Stomach (tissue), 9 donors: Measurements from ENCODE around the gene NR4A1. TPM values are rescaled to one million over a fixed set of nuclear protein-coding genes. Genes with fewer than 3 reads are reported as not detected.
A peak's percentile ranks its signal among the peaks of the same experiment; 100 is the strongest.

Experiments
- DNase-seq, 2 donors: peaks; one replicate each; pipeline versions ENCODE4 v3.0.0 to v3.0.0-alpha.2; 2013 to 2019
- H3K27ac ChIP-seq, 5 donors: fragments of 200-600 bp in 4 of 5; sonication (generic) in 4 of 5; one replicate each; pipeline ENCODE4 v1.5.1; 2013 to 2019; ENCODE audit warnings: mild to moderate bottlenecking in 1 of 5, moderate library complexity in 1 of 5
- H3K27me3 ChIP-seq, 3 donors: fragments of 200-600 bp; sonication (generic); one replicate each; pipeline ENCODE4 v1.5.1; 2017 to 2019; ENCODE audit warnings: mixed run types in 1 of 3
- H3K36me3 ChIP-seq, 4 donors: fragments of 200-600 bp; sonication (generic); 1 replicate in 3 of 4; 2 replicates in 1 of 4; pipeline ENCODE4 v1.5.1; 2016 to 2019
- H3K4me1 ChIP-seq, 4 donors: fragments of 200-600 bp; sonication (generic); one replicate each; pipeline ENCODE4 v1.5.1; 2016 to 2019
- H3K4me3 ChIP-seq, 4 donors: fragments of 200-600 bp; sonication (generic) in 3 of 4; one replicate each; pipeline ENCODE4 v1.5.1; 2016 to 2019; ENCODE audit warnings: mild to moderate bottlenecking in 1 of 4
- H3K9me3 ChIP-seq, 4 donors: fragments of 200-600 bp; sonication (generic); one replicate each; pipeline ENCODE4 v1.5.1; 2016 to 2019
- EP300 ChIP-seq: sonication (generic); formaldehyde crosslinking; IDR thresholded peaks from one replicate; pipeline ENCODE4 v1.6.1; 2017; ENCODE audit warnings: antibody characterized with exemption
- POLR2A ChIP-seq, 4 donors: fragments of 450-650 bp; IDR thresholded peaks; one replicate each; pipeline ENCODE4 v1.6.1; 2016; ENCODE audit warnings: antibody characterized with exemption in 4 of 4, control low read depth in 2 of 4, mild to moderate bottlenecking in 1 of 4, moderate library complexity in 1 of 4
- POLR2AphosphoS5 ChIP-seq, 3 donors: sonication (generic); formaldehyde crosslinking; IDR thresholded peaks; one replicate each; pipeline ENCODE4 v1.6.1; 2016; ENCODE audit warnings: antibody characterized with exemption in 3 of 3
- WGBS, 5 donors: extraction: QIAGEN DNeasy Blood & Tissue Kit in 3 of 5; methylation state at CpG; one replicate each; pipeline versions ENCODE4 v1.1.5 to v1.1.7; 2013 to 2018; 5-methylcytosine and 5-hydroxymethylcytosine counted together
- intact Hi-C: fragments of 100-400 bp; cut with DNase I; formaldehyde crosslinking; loops from one replicate; pipeline ENCODE4 v1.15.1; 2023; ENCODE audit warnings: low total_unique reads
- polyA plus RNA-seq, 3 donors: library from polyadenylated mRNA; stranded (reverse); fragments of 200-250 nt; gene quantifications; one replicate each; pipeline ENCODE4 v1.2.3, GENCODE V29; 2013
- total RNA-seq, 5 donors: library from RNA; depleted of rRNA; stranded (reverse); fragments of >200 nt; gene quantifications; one replicate each; pipeline versions ENCODE4 v1.1.0 to v1.2.3, GENCODE V29; 2014 to 2016
- TF ChIP-seq, protein P1 (sequence below), 7 experiments: fragments of 450-650 bp in 4 of 7; fragments of 200-600 bp in 3 of 7; sonication (generic) in 3 of 7; IDR thresholded peaks; one replicate each; pipeline ENCODE4 v1.5.1; 2016 to 2019; ENCODE audit warnings: antibody characterized with exemption in 7 of 7, control low read depth in 2 of 7, mild to moderate bottlenecking in 1 of 7
- donor health status: healthy with polysubstance abuse.
- donor health status: Bipolar disorder and iron deficiency.
- donor health status: healthy.

NR4A1 gene
- total and polyA plus RNA-seq, 8 donors, result 29.4 to 384 (median 68.0) TPM

DNA sequence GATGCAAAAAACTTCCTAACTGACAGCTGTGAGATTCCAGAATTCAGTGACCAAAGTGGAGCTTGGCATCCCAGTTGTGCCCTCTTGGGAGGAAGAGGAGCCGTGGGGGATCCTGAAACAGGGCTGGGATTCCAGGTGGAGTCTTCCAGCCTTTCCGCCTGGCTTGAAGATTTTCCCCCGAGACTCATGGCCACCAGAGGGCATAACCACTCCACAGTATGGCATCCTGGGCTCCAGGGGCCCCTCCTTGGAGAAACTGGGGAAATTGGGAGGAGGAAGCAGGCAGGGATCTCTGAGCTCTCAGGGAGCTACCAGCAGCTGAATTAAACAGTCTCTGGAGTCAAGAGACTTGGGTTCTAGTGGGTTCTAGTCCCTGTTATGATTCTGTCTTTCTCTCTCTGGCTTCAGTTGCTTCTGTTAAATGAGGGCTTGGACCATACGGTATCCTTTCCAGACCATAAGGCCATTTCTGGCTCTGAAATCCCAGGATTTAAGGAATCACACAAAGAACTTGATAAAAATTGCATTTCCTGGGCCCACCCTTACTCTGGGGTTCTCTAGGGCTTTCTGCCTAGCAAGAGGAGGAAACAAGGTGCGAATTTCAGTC is 47.1 kb upstream of the NR4A1 start:
- TF ChIP-seq POLR2AphosphoS5 (IDR thresholded peaks at IDR 0.05) (peak in 1 of 3 donors; percentile 26), EP300 (no peak), POLR2A (IDR thresholded peaks at IDR 0.05) (no peak)
- TF ChIP-seq, protein P1, sequence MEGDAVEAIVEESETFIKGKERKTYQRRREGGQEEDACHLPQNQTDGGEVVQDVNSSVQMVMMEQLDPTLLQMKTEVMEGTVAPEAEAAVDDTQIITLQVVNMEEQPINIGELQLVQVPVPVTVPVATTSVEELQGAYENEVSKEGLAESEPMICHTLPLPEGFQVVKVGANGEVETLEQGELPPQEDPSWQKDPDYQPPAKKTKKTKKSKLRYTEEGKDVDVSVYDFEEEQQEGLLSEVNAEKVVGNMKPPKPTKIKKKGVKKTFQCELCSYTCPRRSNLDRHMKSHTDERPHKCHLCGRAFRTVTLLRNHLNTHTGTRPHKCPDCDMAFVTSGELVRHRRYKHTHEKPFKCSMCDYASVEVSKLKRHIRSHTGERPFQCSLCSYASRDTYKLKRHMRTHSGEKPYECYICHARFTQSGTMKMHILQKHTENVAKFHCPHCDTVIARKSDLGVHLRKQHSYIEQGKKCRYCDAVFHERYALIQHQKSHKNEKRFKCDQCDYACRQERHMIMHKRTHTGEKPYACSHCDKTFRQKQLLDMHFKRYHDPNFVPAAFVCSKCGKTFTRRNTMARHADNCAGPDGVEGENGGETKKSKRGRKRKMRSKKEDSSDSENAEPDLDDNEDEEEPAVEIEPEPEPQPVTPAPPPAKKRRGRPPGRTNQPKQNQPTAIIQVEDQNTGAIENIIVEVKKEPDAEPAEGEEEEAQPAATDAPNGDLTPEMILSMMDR (IDR thresholded peaks at IDR 0.05), result peak in 5 of 7 experiments; percentile 37 to 73 (median 64)
- Histone ChIP-seq H3K27ac (peak overlapping the region in 1 of 5 donors; percentile 2), H3K36me3 (peaks cover 0 to 8% (median 3%) of the 10 kb centered on the region in 4 donors), H3K4me3 (no peak overlapping the region), H3K4me1 (peaks cover 17 to 52% (median 26%) of the 10 kb centered on the region in 4 donors), H3K27me3 (peaks cover 0 to 38% (median 19%) of the 10 kb centered on the region in 3 donors), H3K9me3 (no peaks in the 10 kb centered on the region)
- intact Hi-C loops, result no loop called here
- WGBS, 5 donors, result 46 to 53% (median 52%) methylated on average over 3 to 5 of the region's 5 CpGs
- DNase-seq, result peak; percentile 68 to 79

DNA sequence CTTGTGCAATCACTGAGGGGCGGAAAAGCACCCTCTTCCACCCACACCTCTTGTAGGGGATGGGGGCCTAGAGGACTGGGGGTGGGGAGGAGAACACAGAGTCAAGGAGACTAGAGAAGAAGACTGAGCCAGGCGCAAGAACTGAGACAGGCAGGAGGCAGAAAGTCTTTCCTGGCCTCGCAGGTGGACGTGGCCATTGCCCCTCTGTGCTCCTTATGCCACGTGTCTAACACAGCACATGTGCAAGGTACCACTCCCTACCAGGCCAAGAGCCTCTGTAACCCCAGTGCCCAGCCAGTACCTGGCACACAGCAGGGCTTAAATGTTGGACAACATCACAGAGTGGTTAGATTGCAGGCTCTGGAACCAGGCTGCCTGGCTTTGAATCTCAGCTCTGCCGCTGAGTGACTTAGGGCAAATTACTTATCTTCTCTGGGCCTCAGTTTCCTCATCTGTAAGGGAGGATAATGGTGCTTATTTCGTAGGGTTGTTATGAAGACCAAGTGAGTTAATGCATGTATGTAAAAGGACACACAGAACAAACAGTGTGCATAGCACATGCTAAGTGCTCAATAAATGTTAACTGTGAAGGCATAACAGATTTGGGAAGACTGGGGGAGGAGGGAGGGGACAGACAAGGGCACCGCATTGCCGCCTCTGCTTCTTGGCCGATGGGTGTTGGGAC is 45.9 kb upstream of the NR4A1 start:
- DNase-seq, result no peak
- TF ChIP-seq EP300 (no peak), POLR2AphosphoS5 (IDR thresholded peaks at IDR 0.05) (no peak), POLR2A (IDR thresholded peaks at IDR 0.05) (no peak)
- TF ChIP-seq, protein P1 (IDR thresholded peaks at IDR 0.05), result no peak
- Histone ChIP-seq H3K36me3 (no peaks in the 10 kb centered on the region), H3K27me3 (peaks cover 0 to 38% (median 19%) of the 10 kb centered on the region in 3 donors), H3K27ac (no peak overlapping the region), H3K4me3 (no peak overlapping the region), H3K9me3 (no peaks in the 10 kb centered on the region), H3K4me1 (peaks cover 19 to 63% (median 32%) of the 10 kb centered on the region in 4 donors)
- intact Hi-C loops, result no loop called here
- WGBS, 5 donors, result 70 to 76% (median 74%) methylated on average over 10 of the region's 10 CpGs

DNA sequence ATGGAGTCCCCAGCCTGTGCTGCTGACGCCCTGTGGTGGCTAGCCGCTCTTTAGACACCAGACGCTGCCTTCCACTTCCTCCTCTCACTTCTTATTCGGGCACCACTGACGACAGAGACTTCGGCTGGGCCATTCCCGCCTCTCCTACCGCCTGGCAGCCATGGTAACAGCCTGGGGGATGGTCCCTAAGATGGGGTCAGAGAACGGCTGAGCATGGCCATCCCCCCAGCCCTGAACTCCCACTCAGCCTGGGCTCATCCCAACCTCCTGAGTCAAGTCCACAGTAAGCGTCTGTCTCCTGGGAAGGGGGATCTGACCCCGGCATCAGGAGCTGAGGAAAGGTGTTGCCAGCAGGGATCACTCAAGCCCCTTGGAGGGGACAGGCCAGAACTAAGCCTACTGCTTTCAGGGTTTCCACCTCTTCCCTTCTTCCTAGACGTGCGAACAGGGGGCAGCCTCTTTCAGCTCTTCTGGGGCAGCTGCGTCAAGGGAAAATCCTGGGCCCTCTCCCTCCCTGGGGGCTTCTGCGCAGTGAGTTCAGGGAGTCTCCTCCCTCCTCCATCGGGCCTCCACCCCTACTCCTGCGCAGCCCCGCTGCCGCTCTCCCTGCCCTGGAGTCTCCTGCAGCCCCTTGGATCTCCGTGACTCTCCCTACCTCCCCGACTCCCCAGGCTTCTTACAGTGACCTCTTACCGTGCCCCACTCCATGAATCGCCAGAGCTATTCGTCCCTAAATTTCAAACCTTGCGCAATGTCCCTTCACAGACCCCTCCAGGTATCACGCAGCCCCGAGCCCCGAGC is 45.1 kb upstream of the NR4A1 start:
- DNase-seq, result peak; percentile 52 to 73
- H3K36me3 ChIP-seq, result peaks cover 0 to 5% (median 1%) of the 10 kb centered on the region in 4 donors
- H3K9me3 ChIP-seq, result no peaks in the 10 kb centered on the region
- H3K4me1 ChIP-seq, result peaks cover 23 to 71% (median 39%) of the 10 kb centered on the region in 4 donors
- TF ChIP-seq POLR2AphosphoS5 (IDR thresholded peaks at IDR 0.05) (peak in 1 of 3 donors; percentile 24), POLR2A (IDR thresholded peaks at IDR 0.05) (no peak), EP300 (no peak)
- TF ChIP-seq, protein P1 (IDR thresholded peaks at IDR 0.05), result no peak
- H3K4me3 ChIP-seq, result peak overlapping the region; percentile 50 to 70 (median 64)
- intact Hi-C loops, result no loop called here
- H3K27me3 ChIP-seq, result peaks cover 0 to 38% (median 19%) of the 10 kb centered on the region in 3 donors
- H3K27ac ChIP-seq, result peak overlapping the region in 4 of 5 donors; percentile 25 to 87 (median 80)
- 21 to 28% (median 24%) methylated on average over 28 of the region's 28 CpGs for WGBS, 5 donors

DNA sequence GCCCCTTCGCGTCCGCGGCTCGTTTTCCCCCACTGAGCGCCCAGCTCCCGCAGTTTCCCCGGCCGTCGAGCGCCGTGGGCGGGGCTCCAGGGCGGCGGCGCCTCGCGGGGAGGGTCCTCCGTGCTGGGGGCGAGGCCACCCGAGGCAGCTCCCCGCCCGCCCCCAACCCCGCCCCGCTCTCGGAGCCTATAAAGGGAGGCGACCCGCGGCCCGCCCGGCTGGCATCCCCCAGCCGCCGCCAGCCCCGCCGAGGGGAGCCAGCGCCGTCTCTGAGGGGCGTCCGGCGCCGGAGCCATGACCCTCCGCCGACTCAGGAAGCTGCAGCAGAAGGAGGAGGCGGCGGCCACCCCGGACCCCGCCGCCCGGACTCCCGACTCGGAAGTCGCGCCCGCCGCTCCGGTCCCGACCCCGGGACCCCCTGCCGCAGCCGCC is 44.5 kb upstream of the NR4A1 start, which contains the start of gene TAMALIN:
Gene TAMALIN (plus strand): TSS at position 221 of the 432 bp plus-strand sequence. CDS start 74 bp downstream, at position 295.
- peaks cover 0 to 38% (median 19%) of the 10 kb centered on the region in 3 donors for H3K27me3 ChIP-seq
- peaks cover 26 to 77% (median 41%) of the 10 kb centered on the region in 4 donors for H3K4me1 ChIP-seq
- H3K27ac ChIP-seq, result peak within 1 kb of the TSS; percentile 72 to 87 (median 75)
- peak within 1 kb of the TSS; percentile 50 to 70 (median 64) for H3K4me3 ChIP-seq
- intact Hi-C loops, result no loop called here
- DNase-seq, result peak; percentile 70 to 94
- 0 to 1% (median 1%) methylated on average over 17 to 60 of the region's 60 CpGs for WGBS, 5 donors
- no peaks in the 10 kb centered on the region for H3K9me3 ChIP-seq
- TF ChIP-seq POLR2AphosphoS5 (IDR thresholded peaks at IDR 0.05) (peak; percentile 39 to 95 (median 89)), POLR2A (IDR thresholded peaks at IDR 0.05) (peak in 1 of 4 donors; percentile 28), EP300 (no peak)
- TF ChIP-seq, protein P1 (IDR thresholded peaks at IDR 0.05), result no peak
- H3K36me3 ChIP-seq, result peaks cover 0 to 7% (median 5%) of the 10 kb centered on the region in 4 donors
